Activated CD4-positive, alpha-beta T cell treated with anti-CD3 and anti-CD28 coated beads, Interleukin-2, Interleukin-6, amounts not matched to agents 100 ng/mL and 50 ng/mL, durations not matched to agents 16 hours and 8 hours (primary cell): ENCODE measurements around the gene GNPDA1.

Source experiments
- DNase-seq: peaks from one replicate; pipeline ENCODE4 v3.0.0-alpha.2; 2020

The GNPDA1 gene

GRCh38 chr5:141951332-141951781 is 61.5 kb downstream of the GNPDA1 start:
- peak; percentile 40 for DNase-seq
